ENCODE measurements around the gene DACT2.

The DACT2 gene, protein sequence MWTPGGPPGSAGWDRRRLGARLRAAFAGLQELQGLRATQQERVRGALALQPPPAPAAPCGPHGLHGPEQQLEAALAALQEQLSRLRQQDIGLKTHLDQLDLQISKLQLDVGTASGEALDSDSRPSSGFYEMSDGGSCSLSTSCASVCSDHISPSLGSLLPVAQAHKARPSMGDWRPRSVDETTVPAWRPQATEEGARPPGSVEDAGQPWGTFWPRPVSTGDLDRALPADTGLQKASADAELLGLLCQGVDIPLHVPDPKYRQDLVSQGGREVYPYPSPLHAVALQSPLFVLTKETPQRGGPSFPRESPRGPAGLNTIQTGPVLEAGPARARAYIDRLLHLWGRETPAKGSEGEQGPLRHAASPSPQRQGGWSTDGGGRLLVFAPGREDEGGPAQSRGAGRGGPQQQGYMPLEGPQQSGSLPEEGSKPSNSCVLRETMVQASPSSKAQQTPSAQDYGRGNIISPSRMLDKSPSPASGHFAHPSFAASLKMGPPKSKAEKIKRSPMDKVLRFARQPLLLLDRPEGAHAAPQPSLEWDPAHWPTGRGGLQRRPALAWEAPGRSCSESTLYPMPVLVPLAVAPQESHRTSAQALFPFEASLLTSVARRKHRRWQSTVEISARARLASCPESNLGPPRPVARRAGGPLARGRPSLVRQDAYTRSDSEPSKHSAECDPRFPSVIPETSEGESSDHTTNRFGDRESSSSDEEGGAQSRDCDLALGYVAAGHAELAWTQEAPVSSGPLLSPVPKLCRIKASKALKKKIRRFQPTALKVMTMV

DNA sequence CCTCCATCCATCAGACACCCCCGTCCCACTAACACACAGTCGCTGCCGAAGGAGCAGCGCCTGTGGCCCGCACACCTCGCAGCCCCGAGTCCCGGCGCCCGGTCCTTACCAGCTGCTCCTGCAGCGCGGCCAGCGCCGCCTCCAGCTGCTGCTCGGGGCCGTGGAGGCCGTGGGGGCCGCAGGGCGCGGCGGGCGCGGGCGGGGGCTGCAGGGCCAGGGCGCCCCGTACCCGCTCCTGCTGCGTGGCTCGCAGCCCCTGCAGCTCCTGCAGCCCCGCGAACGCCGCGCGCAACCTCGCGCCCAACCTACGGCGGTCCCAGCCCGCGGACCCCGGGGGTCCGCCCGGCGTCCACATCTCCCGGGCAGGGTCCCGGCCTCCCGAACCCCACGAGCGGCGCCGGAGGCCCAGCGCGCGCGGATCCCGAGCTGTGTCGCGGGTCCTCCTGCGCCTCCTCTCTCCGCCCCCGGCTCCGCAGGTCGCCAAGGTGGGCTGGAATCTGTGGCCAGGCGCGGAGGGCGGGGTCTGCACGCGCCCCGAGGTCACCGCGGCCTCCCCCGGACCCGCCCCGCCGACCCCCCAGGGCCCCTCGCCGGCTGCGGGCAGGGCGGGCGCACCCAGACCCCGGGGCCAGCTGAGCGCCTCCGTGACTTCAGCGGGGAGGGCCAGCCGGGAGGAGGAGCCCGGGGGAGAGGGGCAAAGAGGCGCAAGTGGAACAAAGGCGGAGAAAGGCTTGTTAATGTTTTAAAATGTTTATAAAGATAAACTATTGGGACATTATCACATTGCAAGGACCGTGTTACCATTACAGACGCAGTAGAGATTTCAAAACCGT, at the start of gene DACT2:
DACT2 (minus strand) TSS at position 499 of the 833 bp plus-strand sequence; CDS start at position 355, 144 bp downstream.
- H3K4me1 Mint-ChIP-seq, result no peaks in the 10 kb centered on the region

DNA sequence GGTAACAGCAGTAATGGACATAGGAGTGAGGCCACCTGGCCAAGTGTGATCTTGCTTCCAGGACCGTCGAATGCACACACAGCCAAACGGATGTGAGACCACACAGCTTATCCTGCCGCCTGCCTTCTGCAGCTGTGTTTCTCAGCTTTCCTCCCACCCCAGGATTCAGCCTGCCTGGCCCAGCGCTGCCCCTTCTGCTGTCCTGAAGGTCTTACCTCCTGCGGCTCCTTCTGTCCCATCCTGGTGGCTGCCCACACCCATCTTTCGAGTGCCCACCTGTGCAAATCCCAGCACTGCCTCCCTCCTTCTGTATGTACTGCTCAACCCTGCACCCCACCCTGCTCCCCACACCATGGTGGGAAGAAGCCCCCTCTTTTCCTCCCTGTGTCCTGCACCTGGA, 49.4 kb upstream of the DACT2 start:
- no peak overlapping the region for H3K27ac Mint-ChIP-seq
- DNase-seq (no peak), ATAC-seq (no peak)

More for the DNA sequence above, at the start of gene DACT2:
- no peak within 1 kb of the TSS for H3K4me3 Mint-ChIP-seq
- no peak for DNase-seq
- ATAC-seq, result no peak
- no peaks in the 10 kb centered on the region for H3K36me3 Mint-ChIP-seq (ENCODE audit: low read depth)
- H3K27ac Mint-ChIP-seq, result no peak within 1 kb of the TSS
- peaks cover 50% of the 10 kb centered on the region for H3K27me3 Mint-ChIP-seq
- H3K9me3 Mint-ChIP-seq, result peaks cover 5% of the 10 kb centered on the region

DNA sequence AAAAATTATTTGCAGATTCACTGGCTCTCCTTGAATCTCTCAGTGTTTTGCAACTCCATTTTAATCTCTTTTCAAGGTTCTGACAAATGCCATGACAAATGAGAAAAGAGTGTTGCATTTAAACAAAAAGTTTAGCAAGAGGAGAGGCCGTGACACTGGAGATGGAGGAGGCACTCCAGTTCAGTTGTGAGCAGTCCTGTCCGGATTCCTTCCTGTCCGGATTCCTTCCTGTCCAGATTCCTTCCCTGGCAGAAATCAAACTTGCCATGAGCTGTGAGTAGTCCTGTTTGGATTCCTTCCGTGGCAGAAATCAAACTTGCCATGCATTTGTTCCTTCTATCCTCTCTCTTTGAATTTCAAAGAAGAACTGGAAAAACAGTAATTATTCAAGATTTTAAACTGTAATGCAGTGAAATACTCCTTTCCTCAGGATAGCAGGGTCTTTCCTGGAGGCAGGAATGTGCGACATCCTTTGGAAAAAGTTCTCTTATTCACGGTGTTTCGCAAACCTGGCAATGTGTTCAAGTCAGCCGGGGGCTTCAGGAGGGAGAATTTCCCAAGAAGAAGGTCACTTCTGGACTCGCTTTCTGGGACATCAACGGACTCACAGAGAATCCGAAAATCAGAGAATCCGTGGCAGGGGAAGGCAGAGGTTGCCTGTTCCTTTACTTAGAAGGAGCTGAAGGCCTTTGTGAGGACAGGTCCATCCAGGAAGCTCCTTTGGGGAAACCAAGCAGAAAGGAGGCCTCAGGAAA, 48.7 kb upstream of the DACT2 start:
- Mint-ChIP-seq H3K4me1 (peaks cover 5% of the 10 kb centered on the region), H3K27ac (no peak overlapping the region), H3K36me3 (ENCODE audit: low read depth) (no peaks in the 10 kb centered on the region), H3K27me3 (peaks cover 7% of the 10 kb centered on the region), H3K4me3 (no peak overlapping the region), H3K9me3 (no peaks in the 10 kb centered on the region)
- DNase-seq, result no peak
- ATAC-seq, result no peak

More for the DNA sequence above, 49.4 kb upstream of the DACT2 start:
- Mint-ChIP-seq H3K36me3 (ENCODE audit: low read depth) (no peaks in the 10 kb centered on the region), H3K4me1 (peaks cover 5% of the 10 kb centered on the region), H3K4me3 (no peak overlapping the region), H3K27me3 (peaks cover 7% of the 10 kb centered on the region), H3K9me3 (no peaks in the 10 kb centered on the region)

DNA sequence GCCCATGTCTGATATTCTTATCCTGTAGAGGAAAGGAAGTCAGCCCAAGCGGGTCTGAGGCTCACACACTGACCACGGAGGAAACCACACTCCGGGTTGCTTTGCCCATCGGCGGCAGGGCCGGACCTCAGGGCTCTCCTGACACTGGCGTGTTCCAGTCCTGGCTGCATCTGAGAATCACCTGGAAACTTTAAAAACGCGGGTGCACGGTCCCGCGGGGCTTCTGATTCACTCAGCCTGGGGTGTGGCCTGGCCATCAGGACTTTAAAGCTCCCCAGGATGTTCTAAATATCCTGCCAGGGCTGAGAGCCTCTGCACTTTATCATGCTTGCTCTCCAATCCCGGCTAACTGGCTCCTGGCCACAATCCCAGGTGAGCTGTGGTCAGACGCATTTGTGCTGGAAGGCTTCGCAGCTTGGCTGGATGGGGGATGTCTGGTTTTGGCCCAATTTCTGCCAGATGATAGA, 47.7 kb upstream of the DACT2 start:
- Mint-ChIP-seq H3K27me3 (peaks cover 7% of the 10 kb centered on the region), H3K27ac (no peak overlapping the region), H3K4me3 (no peak overlapping the region), H3K4me1 (peaks cover 5% of the 10 kb centered on the region), H3K36me3 (ENCODE audit: low read depth) (no peaks in the 10 kb centered on the region), H3K9me3 (no peaks in the 10 kb centered on the region)
- ATAC-seq, result no peak
- no peak for DNase-seq

DNA sequence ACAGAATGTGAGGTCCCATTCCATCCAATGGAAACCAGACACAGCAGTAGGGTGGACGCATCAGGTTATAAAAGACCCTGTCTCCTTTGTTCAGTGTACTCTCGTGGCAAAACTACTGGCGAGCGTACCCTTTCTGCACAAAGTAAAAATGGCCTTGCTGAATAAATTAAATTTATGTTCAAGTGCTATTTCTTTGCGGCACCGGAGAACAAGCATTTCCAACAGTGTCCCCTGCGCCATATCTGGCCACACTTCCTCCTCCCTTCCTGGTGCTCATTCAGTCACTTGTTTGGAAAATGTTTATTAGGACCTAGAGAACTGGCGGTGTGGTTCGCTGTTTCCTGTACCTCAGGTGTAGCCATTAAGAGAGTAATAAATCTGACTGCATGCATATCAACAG, 46.9 kb upstream of the DACT2 start:
- Mint-ChIP-seq H3K27ac (no peak overlapping the region), H3K36me3 (ENCODE audit: low read depth) (no peaks in the 10 kb centered on the region), H3K4me1 (peaks cover 5% of the 10 kb centered on the region), H3K9me3 (no peaks in the 10 kb centered on the region), H3K27me3 (peaks cover 8% of the 10 kb centered on the region), H3K4me3 (no peak overlapping the region)
- ATAC-seq, result no peak
- no peak for DNase-seq

DNA sequence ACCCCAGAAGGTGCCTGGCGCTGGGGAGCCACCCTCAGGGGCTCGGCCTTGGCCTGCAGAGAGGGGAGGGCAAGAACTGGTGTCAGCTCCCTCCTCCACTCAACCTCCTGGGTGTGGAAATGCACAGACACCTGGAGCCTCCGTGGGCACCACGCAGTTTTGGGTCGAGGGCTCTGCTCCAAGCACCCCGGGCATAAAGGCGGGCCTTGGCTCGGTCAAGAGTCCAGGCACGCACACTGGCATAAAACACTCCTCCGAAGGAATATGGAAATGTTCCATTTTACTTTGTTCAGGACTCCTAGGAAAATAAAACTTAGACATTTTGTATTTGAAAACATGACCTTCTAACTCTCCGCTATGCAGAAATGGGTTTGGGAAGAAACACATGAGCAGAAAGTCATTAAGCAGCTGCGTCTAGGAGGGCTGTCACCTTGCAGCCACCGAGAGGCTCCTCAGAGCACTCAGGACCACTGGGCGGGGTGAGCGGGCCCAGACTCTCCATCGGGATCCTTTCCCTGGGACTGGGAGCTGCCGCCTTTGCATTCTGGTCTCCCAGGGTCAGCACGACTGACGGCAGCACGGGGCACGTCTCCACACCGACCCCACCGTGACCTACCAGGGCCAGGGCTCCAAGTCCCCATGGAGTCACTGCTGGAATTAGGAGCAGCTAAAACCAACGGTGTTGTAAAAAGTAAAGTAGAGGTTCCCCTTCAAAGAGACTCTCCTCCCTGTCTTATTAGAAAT, 46.0 kb upstream of the DACT2 start:
- no peak for DNase-seq
- Mint-ChIP-seq H3K36me3 (ENCODE audit: low read depth) (no peaks in the 10 kb centered on the region), H3K4me3 (no peak overlapping the region), H3K4me1 (peaks cover 5% of the 10 kb centered on the region), H3K27me3 (peaks cover 9% of the 10 kb centered on the region), H3K9me3 (no peaks in the 10 kb centered on the region), H3K27ac (no peak overlapping the region)
- ATAC-seq, result no peak

DNA sequence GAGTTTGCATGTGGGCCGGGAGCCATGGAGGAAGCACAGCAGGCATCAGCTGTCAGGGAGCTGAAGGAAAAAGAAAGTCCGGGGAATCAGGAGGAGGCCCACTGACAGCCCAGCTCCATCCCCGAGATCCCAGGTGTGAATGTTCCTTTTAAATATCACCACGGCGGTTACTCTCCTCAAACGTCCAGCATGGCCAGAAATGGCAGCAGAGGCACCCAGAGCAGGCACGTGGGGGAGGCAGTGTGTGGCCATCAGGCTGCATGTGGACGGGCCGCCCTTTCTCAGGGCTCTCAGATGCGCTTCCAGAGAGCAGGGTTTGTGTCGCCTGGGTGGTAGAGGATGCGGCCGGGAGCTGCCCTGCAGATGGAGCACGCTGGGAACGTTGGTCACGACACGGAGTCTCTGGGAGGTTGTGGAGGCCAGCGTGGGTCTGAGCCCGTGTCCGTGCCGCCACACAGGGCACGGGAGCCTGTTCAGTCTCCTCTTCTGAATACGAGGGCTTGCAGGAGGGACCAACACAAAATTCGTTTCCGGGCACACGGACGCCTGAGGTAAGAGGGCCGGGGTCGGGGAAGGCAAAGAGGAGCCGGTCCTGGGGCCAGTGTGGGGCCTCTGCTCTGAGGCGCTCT, 45.3 kb upstream of the DACT2 start:
- H3K27ac Mint-ChIP-seq, result no peak overlapping the region
- no peaks in the 10 kb centered on the region for H3K36me3 Mint-ChIP-seq (ENCODE audit: low read depth)
- peaks cover 8% of the 10 kb centered on the region for H3K27me3 Mint-ChIP-seq
- peaks cover 2% of the 10 kb centered on the region for H3K4me1 Mint-ChIP-seq
- H3K4me3 Mint-ChIP-seq, result no peak overlapping the region
- DNase-seq (no peak), ATAC-seq (no peak)
- no peaks in the 10 kb centered on the region for H3K9me3 Mint-ChIP-seq

DNA sequence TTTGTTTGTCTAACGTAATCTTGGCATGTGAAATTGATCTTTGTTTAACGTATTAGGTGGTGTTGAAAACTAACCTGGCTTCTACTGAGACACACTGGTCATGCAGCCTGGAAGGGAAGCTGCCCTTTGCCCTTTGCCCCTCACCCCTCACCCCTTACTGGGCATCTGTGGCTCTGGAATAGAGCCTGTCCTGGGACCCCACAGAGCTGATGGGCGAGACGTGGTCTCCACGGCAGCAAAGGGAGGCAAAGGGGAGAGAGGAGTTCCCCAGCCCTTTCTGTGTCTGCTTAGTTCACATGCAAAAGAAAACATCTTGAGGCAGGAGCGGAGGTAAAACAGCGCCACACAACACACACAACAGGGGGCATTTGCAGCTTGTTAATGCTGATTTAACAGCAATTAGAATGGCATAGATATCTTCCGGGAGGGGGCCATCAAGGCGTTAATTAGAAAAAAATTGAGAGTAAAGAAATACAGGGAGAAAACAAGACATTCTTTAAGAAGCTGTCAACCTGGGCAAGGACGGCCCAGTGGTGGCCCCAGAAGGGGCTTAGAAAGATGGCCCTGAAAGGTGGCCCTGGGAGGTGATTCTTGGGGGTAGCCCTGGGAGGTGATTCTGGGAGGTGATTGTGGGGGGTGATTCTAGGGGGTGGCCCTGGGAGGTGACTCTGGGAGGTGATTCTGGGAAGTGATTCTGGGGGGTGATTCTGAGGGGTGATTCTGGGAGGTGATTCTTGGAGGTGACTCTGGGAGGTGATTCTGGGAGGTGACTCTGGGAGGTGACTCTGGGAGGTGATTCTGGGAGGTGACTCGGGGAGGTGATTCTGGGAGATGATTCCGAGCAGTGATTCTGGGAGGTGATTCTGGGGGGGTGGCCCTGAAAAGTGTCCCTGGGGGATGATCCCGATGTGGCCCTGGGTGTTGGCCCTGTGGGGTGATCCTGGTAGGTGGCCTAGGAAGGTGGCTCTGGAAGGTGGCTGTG, 44.5 kb upstream of the DACT2 start:
- Mint-ChIP-seq H3K27ac (no peak overlapping the region), H3K4me1 (no peaks in the 10 kb centered on the region), H3K36me3 (ENCODE audit: low read depth) (no peaks in the 10 kb centered on the region), H3K9me3 (no peaks in the 10 kb centered on the region), H3K27me3 (peaks cover 8% of the 10 kb centered on the region), H3K4me3 (no peak overlapping the region)
- no peak for ATAC-seq
- DNase-seq, result no peak

DNA sequence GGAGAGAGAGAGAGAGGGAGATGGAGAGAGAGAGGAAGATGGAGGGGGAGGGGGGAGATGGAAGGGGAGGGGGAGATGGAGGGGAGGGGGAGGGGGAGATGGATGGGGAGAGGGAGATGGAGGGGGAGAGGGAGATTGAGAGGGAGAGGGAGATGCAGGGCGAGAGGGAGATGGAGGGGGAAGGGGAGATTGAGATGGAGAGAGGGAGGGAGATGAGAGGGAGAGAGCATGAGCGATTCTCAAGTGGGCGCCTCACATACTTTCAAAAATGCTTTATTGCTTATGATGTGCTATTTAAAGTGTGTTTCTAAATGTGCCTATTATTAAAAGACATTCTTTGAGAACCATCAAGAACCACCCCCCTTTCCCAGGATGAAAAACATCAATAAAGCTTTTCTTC, 43.7 kb upstream of the DACT2 start:
- DNase-seq (no peak), ATAC-seq (no peak)
- no peak overlapping the region for H3K27ac Mint-ChIP-seq
- no peak overlapping the region for H3K4me3 Mint-ChIP-seq
- peaks cover 8% of the 10 kb centered on the region for H3K27me3 Mint-ChIP-seq
- H3K4me1 Mint-ChIP-seq, result no peaks in the 10 kb centered on the region
- no peaks in the 10 kb centered on the region for H3K9me3 Mint-ChIP-seq
- no peaks in the 10 kb centered on the region for H3K36me3 Mint-ChIP-seq (ENCODE audit: low read depth)

DNA sequence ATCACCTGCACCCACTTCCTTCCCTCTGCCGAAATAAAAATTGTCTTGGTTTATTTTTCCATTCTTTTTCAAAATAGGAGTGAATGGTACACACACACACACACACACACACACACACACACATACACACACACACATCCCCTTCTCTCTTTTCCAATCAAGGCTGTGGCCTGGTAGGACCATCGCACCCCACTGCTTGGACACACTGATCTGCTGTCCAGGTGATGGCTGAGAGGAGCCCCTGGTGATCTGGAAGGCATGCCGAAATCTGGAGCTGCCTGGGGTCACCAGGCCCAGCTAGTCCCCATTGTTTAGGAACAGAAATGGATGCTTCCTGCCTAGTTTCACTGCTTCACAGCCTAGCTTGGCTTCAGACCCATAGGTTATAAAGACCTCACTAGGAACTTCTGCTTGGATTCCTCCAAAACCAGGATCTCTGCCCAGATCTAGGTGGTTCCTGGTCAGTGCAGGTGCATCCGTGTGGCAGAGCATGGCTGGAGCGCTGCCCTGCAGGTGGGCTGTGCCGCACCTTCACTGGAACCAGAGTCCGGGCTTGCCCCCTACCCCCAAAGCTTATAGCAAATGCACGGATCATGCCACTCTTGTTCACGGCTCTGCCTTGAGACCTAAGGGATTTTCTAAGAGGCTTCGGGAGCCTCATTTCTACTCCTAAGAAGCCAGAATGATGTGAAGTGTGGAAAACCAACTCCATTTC, 42.9 kb upstream of the DACT2 start:
- Mint-ChIP-seq H3K4me3 (no peak overlapping the region), H3K4me1 (no peaks in the 10 kb centered on the region), H3K9me3 (no peaks in the 10 kb centered on the region), H3K36me3 (ENCODE audit: low read depth) (no peaks in the 10 kb centered on the region), H3K27me3 (peaks cover 4% of the 10 kb centered on the region), H3K27ac (no peak overlapping the region)
- ATAC-seq, result no peak
- DNase-seq, result no peak

DNA sequence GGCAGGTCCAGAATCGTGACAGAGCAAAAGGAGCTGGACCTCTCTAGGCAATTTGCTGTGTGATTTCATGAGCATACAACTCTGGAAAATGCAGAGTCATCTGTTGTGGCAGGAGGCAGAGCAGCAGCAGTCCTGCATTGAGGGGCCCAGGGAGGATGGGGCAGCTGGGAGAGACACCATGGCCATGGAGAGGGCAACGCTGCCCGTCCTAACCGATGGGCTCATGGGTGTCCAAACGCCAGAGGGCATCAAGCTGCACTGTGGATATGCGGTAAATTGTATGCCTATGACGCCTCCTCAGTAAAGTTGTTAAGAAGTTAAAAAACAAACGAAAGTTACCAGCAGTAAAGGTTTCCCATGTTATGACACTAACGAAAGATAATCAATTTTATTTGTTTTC, 42.2 kb upstream of the DACT2 start:
- ATAC-seq, result no peak
- Mint-ChIP-seq H3K9me3 (no peaks in the 10 kb centered on the region), H3K4me3 (no peak overlapping the region), H3K36me3 (ENCODE audit: low read depth) (no peaks in the 10 kb centered on the region), H3K4me1 (no peaks in the 10 kb centered on the region), H3K27me3 (peaks cover 4% of the 10 kb centered on the region), H3K27ac (no peak overlapping the region)
- no peak for DNase-seq

DNA sequence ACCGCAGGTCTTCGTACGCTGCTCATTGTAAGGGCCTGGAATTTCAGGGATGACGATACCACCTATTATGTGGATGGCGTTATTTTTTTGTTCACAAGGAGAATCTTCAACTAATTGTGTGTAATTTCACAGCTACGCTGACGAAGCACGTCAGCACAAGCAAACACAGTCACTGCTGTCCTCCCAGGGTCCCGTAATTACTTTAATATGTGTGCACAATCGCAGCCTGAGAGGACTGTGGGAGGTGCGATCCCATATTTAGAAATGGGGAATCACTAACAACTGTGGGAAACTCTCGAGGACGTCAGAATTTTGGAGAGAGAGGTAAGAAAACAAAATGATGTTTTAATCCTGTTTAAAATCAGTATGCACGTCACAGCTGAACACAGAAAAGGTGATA, 40.2 kb upstream of the DACT2 start:
- H3K4me3 Mint-ChIP-seq, result no peak overlapping the region
- H3K36me3 Mint-ChIP-seq (ENCODE audit: low read depth), result no peaks in the 10 kb centered on the region
- no peak for DNase-seq

More for the DNA sequence above, 40.2 kb upstream of the DACT2 start:
- H3K27me3 Mint-ChIP-seq, result peaks cover 4% of the 10 kb centered on the region
- ATAC-seq, result no peak
- no peak overlapping the region for H3K27ac Mint-ChIP-seq
- H3K9me3 Mint-ChIP-seq, result no peaks in the 10 kb centered on the region
- H3K4me1 Mint-ChIP-seq, result no peaks in the 10 kb centered on the region
